Stimulated activated CD4-positive, alpha-beta T cell treated with anti-CD3 and anti-CD28 coated beads, Interleukin-12 subunit alpha, Interleukin-12 subunit beta, amount 100 ng/mL, for 48 hours (primary cell): ENCODE results near the gene PPP2R5E.
A peak's percentile ranks its signal among the peaks of the same experiment; 100 is the strongest.
"Not testable (repeated sequence)": the region's sequence is repeated elsewhere in the genome, so short reads cannot be mapped to it uniquely, and the experiment has no call there.

Source experiments
- DNase-seq, 3 donors: peaks; one replicate each; pipeline ENCODE4 v3.0.0-alpha.2; 2020; ENCODE audit warnings: low read depth in 2 of 3, low spot score in 1 of 3

PPP2R5E gene

DNA sequence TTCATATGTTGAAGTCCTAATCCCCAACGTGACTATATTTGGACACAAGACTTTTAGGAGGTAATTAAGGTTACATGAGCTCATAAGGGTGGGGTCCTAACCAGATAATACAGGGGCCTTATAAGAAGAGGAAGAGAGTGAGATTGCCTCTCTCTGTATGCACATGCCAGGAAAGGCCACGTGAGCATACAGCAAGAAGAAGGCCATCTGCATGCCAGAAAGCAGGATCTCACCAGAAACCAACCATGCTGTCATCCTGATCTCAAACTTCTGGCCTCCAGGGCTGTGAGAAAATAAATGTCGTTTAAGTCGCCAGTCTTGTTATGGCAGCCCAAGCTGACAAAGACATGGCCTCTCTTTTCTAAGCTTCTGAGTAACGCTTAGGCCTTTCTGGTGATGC, 155.5 kb downstream of the PPP2R5E start:
- no peak for DNase-seq

DNA sequence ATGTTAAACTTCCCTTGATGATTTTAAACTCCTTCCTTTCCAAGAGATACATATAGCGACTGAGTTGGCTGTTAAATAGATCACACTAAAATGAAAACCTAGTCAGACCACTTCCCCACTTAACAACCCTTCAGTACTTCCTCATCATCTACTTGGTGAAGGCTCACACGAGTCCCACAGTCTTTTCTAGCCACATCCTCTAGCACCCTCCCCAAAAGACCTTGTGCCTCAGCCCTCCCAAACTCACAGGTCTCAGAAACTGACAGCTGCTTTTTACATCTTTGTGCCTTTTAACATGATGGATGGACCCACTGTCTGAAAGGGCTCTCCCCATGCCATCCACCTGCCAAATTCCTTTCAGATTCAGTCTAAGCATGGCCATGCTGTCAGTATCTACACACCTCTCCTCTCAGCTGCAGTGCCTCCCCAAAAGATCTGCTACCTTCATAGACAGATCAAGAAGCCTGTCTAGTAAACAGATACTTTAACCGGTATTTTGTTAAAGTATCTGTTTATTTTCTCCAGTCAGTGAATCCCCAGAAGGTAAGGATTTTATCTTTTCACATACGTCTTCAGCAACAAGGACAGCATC, 159.3 kb downstream of the PPP2R5E start:
- DNase-seq: peak in 2 of 3 donors; percentile 1 to 14

DNA sequence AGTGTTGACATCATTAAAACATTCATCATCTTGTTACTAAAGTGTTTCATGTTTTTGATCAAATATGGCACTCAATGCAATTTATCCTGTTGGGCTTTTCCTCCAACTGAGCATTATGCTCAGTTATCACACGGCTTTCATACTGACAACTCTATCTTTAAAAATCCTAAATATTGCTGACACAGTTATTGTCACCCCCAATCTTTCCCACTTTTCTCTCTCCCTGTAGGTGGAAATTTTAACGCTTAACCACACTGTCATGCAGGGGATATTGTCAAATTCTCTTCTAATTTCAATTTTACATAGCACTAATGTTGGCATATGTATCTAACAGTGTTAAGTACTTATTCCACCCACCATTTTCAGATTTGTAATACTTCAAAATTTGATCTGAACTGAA, 164.7 kb downstream of the PPP2R5E start:
- no peak for DNase-seq

DNA sequence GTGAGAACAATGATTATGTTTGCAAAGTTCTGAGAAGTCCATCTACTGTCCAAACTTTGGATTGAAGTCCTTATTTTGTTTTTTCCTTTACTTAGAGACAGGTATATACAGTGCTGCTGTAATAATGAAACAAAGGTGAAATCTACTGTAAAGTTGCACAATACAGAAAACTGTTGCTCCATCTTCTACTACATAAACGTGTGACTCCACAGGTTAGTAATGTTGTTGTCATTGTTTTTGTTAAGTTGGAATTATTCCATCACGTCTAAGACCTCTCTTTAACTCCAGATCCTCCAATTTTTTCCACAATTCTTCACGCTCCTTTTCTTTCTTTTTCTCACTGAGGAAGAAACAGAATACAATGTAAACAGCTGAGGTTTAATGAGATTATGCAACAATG, 167.4 kb downstream of the PPP2R5E start:
- no peak for DNase-seq

DNA sequence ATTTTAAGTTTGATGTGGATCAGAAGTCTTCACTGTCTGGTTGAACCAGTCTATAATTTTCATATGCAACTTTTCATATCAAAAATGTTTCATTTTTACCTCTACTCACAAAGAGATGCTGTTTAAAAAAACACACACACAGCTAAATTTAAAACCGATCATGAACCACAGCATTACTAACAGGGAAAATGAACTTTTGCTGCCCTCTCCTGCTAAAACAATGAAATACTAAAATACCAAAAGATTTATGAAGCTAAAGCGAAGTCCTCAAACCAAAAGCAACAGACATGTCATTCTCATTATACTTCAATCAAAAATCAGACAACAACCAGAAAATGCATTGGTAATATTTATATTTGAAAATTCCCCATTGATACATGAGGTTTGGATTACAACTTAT, 171.6 kb downstream of the PPP2R5E start:
- not testable (repeated sequence) for DNase-seq

DNA sequence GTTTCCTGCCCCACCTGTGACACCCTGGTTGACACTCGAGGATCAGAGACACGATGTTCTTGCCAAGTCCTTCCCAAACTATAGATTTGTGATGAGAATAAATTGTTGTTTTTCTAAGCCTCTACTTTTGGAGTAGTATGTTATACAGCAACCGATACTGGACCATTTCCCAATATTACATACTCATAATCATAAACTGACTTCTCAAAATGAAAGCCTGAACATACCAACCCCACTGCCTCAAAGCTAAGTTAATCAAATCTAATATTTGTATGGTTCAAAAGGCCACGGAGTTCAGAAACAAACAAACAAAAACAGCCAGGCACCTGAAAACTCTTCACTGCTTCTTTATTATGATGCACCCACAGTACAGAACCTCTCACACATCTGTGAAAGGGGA, 172.1 kb downstream of the PPP2R5E start:
- no peak for DNase-seq

DNA sequence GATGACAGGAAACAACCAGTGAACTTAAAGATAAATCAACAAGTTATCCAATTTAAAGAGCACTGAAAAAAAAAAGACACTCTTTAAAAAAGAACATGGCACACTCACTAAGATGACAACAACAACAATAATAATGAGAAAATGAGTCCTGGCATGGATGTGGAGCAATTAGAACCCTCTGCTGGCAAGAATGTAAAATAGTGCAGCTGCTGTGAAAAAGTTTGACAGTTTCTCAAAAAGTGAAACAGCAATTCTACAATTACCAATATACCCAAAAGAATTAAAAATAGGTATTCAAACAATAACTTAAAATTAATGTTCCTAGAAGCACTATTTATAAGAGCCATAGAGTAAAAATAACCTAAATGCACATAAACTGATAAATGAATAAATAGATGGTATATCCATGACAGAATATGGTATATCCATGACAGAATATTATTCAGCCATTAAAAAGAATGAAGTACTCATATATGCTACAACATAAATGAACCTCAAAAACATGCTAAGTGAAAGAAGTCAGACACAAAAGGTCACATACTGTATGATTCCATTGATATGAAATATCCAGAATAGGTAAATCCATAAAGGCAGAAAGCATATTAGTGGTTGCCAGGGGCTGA, 175.3 kb downstream of the PPP2R5E start:
- no peak for DNase-seq

DNA sequence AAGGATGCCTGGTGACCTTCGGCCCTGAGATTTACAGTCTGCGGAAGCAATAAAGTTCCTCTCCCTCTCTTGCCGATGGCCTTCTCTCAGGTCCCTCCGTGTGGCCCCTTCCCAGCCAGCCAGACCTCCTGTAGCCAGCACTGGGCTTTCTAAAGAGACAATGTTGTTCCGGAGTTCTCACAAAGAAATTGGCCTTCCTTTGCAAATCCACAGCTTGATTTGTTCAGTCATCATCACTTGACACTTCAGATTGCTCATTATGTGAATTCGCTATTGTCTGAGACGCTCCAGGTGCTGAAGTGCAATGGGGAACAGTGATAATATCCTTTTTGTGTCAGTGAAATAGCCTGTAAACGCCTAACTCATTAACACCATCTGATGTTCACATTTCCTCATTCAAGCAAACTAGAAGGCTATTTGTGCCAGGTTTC, 180.8 kb downstream of the PPP2R5E start:
- DNase-seq: no peak

DNA sequence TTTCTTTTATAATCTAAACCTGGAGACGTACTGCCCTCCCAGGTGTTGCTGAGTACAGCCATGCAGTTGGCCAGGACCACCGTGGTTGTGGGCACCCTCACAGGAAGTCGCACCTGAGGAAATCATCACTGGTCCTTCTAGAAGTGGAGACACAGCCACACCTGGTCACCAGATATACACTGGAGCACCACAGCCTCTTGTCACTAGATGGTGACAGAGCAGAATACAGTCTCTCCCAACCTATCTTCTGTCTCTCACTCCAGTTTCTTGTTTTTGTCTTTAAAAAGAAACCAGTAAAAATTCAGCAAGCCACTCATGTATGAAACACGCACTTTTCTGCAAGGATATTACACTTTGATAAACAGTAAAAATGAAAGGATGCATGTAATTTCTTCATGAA, 181.4 kb downstream of the PPP2R5E start:
- DNase-seq: no peak

DNA sequence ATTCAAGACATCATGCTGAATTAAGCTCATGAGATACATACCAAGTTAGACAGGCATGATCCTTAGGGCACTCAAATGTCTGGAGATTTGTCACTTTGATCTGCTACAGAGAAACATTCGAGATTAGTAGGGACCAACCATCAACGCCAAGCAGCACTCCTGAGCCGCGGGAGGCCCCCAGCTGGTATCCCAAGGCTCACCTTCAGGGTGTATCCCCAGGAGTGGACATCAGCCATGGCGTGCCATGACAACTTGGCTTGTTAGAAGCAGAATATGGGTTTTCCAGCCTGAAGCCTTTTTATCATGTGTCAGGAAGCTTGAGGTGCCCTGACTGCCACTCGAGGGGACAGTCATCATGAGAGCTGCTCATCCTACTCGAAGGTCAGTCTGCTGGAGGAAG, 185.3 kb downstream of the PPP2R5E start:
- DNase-seq: no peak

DNA sequence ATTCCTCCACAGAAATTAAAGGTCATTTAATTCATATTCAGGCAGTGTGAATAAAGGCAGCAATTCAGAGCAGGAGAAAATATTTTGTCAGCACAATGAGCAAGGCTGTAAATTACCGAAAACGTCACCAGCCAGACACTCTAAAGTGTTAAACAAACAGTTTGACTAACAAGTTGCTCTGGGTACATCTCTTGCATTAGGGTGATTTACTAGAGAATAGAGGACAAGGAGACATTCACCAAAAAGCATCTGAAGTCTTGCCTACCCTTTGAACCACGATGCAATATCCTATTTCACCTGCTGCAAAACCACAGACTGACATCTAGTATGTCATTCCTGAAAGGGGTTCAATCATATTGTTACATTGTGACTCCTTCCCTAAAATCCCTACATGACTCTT, 197.4 kb downstream of the PPP2R5E start:
- no peak for DNase-seq

DNA sequence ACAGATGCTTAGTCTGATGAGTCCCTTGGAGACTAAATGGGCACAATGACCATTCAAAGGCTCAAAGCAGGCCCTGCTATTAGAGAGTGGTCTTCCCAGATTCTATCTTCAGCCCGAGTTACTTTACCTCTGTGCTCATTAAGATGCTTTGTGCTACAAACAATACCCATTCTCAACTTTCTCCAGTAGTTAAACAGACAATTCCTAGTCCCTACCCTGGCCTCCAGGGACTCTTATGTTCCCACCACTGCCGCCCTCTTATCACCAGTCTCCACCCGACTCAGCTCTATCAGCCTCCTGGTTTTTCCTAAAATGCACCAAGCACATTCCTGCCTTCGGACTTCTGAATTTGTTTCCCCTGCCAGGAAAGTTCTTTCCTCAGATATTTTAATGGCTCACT, 198.8 kb downstream of the PPP2R5E start:
- DNase-seq: no peak

DNA sequence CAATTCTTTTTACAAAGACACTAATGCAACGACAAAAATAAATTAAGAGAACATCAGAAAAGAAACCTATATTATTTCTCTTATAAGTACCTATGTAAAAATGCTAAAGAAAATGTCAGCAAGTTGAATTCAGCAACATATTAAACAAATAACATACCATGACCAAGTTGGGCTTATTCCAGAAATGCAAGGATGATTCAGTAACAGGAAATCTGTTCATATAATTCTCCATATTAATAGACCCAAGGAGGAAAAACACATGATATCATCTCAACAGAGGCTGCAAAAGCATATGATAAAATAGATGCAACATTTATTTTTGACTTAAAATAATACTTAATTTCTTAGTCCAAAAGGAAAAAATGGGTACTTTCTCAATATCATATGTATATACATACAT, 199.3 kb downstream of the PPP2R5E start:
- DNase-seq: no peak

DNA sequence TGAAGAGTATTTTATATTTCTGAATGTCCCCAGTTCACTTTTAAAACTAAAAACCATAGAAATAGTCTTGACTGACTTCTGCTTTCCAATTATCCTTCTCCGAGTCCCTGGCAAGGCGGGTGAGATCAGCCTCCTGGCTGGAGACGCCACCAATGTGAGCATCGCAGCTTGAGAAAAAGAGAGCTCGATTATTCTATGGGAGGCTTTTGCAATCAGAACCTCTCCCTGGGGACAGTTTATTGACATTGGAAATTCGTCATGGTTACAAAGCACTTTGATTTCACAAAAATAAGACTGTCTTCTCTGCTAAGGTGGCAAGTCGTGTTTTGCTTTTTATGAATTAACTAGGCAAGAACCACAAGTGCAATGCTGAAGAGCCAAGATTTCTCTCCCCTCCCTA, 200.8 kb downstream of the PPP2R5E start:
- DNase-seq: no peak

DNA sequence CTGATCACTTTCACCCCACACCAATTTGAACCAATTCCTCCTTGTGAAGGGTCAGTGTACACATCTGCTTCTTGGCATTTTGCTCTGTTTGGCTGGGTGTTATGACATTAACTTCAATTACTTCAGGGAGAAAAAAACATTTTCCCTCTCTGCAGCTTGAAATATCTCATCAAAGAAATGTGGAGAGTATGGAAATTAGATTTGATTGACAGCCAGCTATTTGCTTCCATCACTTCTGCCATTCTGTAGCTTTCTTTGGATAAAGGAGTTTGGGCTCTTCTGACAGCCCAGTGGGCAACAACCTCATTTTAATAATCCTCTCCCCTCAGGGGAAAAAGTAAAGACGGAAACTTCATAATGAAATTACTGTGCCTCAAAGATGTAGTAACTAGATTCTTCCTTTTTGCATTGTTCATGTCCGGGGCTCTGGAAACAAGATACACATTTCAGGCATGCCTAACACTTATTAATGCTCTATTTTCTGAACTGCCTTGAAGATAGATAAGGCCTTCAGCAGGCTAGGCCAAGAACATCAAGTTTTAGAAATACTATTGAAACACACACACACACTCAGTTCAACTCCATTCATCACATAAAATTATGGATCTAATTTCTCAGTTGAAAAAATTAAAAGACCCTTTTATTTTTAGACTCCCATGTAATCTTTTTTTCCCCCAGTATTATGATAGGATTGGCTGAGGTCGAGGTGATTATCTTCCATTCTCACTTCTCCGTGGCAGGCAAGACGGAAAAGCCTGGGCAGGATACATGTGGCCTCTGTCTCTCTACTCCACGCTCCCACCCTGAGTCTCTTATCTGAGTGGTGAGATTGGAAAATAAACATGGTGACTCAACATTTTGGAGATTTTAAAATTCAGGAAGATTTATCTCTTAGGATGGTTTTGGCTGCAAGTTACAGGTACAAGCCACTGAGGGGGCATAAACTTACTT, 214.1 kb downstream of the PPP2R5E start:
- DNase-seq: no peak

DNA sequence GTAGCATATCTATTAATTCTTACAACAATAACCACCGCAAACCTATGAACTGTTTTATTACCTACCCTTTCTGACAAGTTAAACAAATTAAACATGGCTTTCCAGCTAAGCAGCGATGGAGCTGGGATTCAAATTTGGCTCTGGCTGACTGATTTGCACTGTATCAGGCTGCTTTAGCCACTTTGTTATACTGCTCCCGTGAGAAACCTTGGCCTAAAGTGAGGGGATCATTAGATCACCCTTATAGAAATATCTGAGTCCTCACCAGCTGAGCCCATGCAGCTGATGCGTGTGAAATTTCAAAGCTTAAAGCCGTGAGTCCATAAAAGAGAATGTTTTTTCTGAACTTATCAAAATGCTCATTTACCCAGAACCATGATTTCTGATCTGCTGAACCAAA, 216.3 kb downstream of the PPP2R5E start:
- DNase-seq: no peak

DNA sequence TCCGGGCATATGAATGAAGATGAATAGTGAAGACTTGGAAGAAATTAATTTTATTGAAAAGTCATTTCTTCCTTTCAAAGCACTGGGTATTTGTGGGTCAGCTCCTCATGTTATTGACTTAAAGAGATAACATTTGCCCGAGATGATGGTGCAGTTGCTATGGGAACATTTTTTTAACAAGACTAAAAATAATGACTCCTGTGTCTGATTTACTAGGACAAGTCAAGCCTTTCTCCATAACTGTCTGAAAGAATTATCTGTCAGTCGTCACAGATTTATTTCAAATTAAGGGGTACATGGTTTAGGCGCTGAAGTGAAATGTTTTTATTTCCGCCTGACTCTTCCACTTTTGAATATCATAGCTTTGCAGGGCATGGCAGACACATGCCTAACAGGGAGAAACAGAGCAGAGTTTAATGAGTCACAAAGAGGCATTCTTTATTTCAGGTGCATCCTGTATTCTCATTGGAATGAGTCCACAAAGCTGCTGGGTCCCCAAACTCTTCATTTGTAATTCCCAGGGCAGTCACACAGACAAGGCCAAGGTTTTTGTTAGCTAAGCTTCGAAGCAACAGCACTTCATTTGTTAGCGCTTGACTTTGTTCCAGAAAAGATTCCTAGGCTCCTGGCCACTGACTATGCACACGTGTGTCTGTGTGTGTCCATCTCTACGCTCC, 220.1 kb downstream of the PPP2R5E start:
- DNase-seq: no peak

DNA sequence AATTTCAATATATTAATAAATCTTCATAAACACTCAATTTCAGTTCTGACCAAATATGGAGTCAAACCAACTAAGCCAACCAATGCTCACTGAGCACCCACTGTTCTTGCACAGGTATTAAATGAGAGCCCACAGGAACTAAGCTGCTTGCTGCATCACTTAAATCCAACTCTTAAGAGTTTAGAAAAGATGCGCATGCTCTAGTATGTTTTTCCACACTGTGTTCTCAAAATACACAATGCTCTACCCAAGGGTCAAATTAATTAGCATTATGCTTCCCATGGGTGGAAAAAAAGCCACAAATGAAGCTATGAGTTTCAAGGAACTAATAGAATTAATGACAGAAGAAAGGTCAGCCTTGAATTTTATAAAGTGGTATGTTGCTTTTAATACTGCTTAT, 220.7 kb downstream of the PPP2R5E start:
- DNase-seq: no peak
